ENCODE results near the gene ORAI2.

Gene ORAI2

DNA sequence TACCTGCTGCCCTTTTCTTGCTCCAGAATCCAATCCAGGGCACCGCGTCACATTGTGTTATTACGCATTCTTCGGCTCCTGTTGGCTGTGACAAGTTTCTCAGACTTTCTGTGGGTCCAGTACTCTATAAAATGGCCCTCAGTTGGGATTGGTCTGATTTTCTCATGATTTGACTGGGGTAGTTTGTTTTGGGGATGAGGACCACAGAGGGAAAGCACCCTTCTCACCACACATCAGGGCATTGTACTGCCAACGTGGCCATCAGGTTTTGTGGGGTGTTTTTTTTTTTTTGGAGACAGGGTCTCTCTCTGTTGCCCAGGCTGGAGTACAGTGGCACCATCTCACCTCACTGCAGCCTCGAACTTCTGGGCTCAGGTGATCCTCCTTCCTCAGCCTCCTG is 17.0 kb upstream of the ORAI2 start:
- DNase-seq, result no peak

DNA sequence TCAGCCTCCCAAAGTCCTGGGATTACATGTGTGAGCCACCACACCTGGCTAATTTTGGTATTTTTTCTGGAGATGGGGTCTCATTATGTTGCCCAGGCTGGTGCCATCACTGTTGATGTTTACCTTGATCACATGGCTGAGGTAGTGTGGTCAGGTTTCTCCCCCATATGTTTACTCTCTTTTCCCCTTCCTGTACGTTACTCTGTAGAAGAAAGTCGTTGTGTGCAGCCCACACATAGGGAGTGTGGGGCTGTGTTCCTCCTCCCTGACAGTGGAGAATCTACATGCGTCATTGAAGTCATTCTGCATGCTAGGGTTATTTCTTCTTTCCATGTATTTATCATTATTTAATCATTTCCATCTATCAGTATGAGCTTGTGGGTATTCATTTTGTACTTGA is 16.3 kb upstream of the ORAI2 start:
- DNase-seq, result no peak

DNA sequence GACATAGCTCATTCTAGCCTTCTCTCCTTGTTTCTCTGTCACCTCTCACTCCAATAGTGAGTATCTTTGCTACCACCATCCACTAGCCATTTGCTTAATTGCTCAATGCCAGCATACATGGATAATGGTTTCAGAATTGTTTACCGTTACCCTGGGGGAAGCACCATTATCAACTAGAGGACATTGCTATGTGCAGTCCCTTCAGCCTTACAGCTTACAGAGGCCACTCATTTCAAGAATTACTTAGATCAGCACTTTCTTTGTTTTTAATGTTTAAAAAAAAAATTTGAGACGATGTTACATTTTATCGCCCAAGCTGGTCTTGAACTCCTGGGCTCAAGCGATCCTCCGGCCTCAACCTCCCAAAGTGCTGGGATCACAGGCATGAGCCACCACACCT is 14.8 kb upstream of the ORAI2 start:
- no peak for DNase-seq

DNA sequence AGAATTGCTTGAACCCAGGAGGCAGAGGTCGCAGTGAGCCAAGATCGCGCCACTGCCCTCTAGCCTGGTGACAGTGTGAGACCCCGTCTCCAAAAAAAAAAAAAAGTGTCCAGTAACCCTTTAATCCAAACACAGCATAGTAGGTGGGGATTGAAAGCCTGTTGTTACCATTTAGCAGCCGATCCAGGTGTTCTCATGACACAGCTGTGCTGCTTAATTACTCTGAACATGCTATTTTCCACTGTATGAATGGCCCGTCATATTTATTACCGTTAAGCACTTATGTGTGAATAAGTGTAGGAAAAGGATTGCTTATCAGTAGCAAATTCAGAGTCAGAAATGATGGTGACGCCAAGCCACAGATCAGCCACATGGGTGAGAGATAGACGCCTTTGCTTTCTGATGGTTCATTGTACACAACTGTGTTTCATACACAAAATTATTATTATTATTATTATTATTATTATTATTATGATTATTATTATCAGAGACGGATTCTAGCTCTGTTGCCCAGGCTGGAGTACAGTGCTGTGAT is 11.6 kb upstream of the ORAI2 start:
- no peak for DNase-seq

DNA sequence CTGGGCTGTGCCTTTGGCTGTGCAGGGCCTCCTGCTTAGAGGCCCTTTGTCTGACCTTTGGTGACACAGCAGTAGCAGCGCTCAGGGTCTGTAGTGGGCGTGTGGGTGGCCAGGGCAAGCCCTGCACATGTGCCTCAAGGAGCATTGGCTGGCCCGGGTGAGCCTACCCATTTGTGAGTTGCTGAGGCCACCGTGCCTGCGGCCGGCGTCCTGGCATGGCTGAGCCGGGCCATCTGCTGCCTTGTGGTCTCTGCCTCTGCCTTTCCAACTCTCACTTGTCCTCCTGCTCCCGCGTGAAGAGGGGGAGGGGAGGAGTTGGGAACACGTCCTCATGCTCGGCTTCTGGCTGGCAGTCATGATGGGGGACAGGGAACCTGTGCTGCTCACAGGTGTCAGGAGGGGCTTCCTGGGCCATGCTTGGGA is 9.2 kb upstream of the ORAI2 start:
- no peak for DNase-seq

DNA sequence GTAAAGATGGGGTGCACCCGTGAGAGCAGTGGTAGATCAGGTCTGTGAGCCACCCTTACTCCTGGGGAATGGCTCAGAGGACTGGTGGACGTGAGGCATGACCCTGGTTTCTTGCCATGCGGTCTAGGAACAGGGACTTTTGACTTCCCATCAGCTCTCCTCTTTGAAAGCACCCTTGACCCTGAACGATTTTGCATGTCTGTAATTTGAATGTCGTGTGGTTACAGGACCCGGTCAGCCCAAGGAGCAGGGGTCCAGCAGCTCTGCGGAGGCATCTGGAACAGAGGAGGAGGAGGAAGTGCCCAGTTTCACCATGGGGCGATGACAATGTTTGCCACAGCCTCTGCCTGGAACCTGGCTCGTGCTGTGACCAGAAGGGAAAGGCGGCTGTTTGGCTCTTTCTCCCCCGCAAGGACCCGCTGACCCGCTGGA is 8.6 kb upstream of the ORAI2 start:
- DNase-seq, result no peak

DNA sequence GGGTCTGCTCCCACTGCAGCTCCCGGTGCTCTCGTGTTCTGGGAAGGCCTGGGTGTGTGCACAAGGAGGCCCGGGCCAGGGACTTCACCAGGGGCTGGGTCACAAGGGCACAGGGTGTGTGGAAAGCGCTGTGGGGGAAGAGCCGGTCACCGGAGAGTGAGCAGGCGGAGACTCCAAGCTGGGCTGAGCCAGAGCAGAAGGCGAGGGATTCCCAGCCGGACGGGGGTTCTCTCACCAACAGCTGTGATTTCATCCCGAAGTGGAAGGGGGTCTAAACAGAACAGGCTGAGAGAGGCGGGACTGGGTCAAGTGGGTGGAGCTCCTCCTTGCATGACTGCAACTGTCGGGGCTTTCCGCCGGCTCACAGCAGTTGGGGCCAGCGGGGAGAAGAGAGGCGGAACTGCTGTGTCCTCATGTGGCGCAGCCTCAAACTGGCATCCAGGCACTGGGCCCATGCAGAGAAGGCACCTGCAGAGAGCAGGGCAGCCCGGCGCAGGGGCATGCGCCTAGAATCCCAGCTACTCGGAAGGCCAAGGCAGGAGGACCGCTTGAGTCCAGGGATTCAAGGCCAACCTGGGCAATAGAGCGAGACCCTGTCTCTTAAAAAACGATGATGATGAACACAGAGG is 7.6 kb upstream of the ORAI2 start:
- DNase-seq, result no peak

DNA sequence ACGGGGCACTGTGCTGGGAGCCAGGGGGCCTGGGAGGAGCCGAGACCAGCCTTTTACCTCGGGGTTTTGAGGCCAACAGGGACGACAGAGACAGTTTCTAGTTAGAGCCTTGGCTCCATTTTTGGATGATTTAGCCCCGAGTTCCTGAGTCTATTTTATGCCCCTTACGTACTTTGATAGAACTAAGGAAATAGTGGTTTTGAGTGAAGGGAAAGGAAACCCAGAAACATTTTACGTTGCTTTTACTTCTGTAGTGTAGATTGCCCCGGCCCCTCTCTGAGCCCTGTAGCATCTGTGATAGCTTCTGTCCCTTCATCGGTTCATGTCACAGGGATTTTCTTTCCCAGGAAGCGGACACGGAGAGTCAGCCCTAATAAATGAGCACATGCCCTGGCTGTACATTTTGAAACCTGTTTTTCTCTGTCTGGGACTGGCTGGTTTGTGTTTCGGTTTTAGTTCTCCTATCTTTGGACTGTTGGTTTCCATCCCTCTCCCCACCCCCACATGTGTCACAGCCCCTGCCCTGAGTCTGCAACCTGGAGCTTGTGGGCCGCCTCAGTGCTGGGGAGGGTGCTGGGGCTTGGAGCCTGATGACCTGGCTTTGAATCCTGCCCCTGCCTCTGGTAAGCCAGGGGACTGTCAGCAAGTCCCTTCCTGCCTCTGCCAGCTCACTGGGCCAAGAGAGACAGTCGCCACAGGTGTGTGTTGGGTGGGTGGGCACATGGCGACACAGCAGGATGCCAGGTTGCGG is 6.9 kb upstream of the ORAI2 start:
- DNase-seq, result no peak

DNA sequence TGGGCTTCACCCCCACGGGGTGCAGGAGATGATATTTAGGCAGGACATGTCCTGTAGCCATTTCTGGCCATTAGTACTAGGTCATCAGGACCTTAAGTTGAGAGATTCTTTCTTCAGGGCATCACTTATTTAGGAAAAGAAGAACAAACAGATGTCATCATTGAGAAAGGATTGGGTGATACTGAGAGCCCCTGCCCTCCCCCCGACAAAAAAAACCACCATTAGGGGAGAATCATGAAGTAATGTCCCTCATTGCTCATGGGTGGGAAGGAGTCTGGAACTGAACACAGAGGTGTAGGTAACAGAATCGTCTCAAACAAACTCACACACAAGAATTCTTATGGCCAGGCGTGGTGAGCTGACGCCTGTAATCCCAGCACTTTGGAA is 6.4 kb upstream of the ORAI2 start:
- DNase-seq, result no peak

DNA sequence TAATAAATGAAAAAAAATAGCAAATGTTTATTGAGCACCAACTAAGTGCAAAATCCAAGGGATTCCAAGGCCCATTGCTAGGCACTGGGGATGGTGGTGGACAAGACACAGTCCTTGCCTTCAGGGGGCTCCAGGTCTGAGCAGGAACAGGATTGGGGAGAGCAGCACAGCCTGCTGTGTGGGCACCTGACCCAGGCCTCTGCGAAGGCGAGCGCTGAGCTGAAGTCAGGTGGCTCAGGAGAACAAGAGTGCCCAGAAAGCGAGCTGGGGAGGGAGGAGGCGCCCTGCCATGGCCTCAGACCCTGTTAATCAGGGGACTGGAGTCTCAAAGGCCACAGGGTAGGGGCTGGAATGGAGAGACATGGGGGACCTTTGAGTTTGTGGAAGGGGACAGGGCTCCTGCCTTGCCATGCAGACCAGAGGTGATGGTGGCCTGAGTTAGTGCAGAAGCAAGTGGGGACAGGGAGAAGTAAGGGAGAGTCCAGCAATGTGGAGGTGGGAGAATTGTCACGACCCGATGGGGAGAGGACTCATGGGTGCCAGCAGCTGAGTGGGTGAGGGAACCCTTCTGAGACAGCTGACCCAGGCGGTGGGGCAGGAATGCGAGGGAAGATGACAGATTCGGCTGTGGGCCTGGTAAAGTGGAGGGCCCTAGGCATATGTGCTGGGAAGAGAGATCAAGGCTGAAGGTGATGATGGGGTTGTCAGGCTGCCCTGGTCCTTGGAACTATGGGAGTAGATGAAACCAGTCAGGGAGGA is 4.1 kb upstream of the ORAI2 start:
- no peak for DNase-seq

DNA sequence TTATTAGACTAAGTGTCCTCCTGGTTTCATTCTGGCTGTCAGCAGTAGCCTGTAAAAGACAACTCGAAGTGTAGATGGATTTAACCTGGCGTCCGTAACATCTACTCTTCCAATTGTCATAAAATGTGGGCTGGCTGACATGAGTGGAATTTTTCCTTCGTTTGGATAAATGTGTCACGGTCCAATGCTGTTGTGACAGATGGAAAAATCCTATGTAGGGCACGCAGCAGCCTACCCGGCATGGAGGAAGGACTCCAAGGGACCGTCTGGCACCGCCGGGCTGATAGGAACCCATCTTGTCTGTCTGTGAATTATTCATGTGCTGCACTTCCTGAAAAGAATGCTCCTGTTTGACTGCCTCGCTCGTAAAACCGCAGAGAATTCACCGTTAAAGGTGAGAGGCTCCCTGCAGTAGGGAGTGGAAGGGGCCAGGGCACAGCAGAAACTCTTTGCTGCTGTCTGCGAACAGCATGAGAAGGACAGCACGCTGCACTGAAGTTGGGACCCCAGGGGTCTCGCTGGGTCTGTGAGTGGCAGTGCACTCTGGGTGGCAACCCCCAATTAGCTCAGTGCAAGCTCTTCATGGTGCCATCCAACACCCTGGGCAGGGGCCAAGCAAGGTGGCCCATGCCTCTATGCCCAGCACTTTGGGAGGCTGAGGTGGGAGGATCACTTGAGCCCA is 1.6 kb upstream of the ORAI2 start:
- DNase-seq, result no peak

DNA sequence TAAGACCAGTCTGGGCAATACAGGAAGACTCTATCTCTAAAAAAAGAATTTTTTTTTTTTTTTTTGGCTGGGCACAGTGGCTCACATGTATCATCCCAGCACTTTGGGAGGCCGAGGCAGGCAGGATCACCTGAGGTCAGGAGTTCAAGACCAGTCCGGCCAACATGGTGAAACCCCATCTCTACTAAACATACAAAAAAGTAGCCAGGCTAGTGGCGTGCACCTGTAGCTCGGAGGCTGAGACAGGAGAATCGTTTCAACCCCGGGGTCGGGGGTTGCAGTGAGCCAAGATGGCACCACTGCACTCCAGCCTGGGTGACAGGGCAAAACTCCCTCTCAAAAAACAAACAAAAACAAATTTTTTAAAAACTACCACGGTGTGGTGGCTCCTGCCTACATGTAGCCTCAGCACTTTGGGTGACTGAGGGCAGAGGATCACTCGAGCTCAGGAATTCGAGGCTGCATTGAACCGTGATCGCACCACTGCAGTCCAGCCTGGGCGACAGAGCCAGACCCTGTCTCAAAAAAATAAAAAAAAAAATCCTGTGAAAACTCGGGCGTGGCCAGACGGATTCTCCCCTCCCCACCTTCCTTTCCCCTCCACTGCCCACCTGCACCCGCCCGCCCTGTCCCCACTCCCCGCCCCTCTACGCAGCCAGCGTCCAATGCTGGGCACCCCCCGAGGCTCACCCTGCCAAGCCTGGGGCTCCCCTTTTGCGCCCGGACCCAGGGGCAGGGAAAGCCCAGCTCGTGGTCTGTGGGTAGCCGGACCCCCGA is 745 bp upstream of the ORAI2 start:
- no peak for DNase-seq

DNA sequence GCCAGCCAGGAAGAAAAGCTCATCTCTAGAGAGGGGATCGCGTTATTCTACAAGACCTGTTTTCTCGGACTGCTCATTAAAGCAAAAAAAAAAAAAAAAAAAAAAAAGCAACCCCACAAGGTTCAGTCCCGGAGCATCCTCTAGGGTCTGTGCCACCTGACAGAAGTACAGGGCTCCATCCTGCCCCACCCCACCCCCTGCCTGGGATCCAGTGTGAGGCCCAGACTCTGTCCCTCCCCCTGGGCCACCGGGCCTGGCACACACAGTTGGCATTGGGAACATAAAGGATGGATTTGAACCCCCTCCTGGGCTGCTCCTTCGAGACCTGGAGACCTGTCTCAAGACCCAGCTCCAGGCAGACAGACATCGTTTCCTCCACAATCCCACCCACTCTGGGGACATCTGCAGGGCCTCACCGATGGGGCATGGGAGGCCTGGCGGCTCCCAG is 688 bp downstream of the ORAI2 start:
- DNase-seq, result no peak

DNA sequence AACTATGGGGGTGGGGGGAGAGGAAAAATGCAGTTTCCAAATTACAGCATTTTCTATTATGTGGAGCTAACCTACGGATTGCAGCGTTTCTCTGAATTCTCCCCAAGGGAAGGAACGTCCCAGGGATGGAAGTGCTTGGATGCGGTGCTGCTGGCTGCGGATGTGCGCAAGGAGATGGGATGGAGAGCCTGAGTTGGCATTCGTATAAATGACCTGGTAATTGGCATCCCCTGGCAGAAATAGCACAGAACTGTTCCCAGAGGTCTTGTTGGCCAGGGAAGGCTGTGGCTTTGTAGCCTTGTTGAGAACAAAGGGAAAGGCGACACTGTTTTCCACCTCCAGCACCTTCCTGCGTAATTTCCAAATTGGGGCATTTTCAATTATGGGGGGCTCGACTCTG is 2.7 kb downstream of the ORAI2 start:
- DNase-seq, result no peak

DNA sequence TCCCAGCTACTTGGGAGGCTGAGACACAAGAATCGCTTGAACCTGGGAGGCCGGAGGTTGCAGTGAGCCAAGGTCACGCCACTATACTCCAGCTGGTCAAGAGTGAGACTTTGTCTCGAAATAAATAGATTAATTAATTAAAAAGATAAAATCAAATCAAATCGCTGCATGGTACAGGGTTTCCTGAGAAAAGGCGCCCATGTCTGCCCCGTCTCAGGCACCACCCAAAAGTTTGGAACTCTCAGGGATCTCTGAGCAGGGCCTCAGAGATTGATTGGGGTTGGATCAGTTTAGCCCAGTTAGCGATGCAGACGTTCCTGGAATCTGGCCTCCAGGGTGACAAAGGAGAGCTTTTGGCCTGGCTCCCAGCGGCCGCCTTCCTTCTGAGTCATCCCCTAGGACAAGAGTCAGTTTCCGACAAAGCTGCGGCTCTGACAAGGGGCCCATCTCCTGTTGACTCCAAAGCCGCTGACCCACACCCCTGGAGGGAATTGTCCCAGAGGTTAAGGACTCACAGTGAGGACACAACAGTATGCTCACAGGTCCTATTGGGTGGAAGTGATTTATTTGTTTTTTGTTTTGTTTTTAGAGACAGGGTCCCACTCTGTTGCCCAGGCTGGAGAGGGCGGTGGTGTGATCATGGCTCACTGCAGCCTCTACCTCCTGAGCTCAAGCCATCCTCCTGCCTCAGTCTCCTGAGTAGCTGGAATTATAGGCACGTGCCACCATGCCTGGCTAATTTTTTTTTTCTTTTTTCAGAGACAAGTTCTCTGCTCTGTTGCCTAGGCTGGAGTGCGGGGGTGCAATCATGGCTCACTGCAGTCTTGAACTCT is 6.8 kb downstream of the ORAI2 start:
- DNase-seq, result no peak

DNA sequence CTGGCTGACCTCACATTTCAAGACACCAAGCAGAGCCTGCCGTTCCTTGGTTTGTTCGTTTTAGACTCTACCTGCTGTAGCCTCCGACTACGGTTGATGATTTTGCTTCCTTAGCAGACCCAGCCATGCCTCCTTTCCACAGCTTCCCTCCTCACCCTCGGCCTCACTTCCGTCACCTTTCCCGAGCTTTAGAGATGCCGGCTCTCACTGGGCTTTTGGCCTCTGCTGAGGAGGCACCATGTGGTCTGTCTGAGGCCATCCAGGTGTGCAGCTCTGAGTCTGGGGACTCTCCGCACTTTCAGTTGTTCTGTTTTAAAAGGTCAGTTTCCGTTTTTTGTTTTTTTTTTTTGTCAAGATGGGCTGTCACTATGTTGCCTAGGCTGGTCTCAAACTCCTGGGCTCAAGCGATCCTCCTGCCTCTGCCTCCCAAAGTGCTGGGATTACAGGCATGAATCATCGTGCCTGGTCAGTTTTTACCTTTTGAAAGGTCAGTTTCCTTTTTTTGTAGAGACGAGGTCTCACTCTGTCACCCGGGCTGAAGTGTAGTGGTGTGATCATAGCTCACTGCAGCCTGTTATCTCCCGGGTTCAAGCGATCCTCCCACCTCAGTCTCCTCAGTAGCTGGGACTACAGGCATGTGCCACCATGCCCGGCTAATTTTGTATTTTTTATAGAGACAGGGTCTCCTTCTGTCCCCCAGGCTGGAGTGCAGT is 11.7 kb downstream of the ORAI2 start:
- DNase-seq, result no peak

DNA sequence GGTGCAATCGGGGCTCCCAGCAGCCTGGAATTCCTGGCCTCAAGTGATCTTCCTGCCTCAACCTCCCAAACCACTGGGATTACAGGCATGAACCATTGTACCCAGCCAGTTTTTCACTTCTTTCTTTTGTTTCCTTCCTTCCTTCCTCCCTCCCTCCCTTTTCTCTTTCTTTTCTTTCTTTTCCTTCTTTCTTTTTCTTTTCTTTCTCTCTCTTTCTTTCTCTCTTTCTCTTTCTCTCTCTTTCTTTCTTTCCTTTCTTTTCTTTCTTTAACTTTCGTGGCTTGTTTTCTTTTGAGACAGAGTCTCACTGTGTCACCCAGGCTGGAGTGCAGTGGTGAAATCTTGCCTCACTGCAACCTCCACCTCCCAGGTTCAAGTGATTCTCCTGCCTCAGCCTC is 12.3 kb downstream of the ORAI2 start:
- DNase-seq, result no peak

DNA sequence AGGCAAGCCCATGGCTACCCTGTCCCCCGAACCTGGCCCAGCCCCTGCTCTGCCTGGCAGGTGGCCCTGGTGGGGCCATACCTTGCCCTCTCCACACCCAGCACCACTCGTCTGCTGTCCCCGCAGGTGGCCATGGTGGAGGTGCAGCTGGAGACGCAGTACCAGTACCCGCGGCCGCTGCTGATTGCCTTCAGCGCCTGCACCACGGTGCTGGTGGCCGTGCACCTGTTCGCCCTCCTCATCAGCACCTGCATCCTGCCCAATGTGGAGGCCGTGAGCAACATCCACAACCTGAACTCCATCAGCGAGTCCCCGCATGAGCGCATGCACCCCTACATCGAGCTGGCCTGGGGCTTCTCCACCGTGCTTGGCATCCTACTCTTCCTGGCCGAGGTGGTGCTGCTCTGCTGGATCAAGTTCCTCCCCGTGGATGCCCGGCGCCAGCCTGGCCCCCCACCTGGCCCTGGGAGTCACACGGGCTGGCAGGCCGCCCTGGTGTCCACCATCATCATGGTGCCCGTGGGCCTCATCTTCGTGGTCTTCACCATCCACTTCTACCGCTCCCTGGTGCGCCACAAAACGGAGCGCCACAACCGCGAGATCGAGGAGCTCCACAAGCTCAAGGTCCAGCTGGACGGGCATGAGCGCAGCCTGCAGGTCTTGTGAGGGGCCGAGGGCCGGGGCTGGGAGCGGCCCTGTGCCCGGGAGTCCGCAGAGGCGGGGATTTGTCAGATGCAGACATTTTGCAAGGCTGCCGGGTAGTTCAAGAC is 13.2 kb downstream of the ORAI2 start:
- DNase-seq, result no peak

DNA sequence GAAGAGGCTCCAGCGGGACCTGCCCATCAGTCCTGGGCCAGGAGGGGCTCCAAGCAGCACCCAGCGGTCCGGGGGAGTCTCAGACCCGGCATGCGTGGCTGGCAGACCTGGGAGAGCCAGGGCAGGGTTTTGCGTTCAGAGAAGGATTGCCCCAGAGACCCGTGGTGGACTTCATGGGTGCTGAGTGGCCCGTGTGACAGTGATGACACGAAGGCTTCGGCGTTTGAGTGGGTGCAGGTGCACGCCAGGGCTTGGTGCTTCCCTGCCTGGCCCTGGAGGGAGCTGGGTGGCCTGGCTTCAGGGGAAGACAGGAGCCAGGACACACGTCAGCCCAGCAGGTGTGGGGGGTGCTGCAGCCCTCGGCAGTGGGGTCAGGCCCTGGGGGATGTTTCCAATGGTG is 13.9 kb downstream of the ORAI2 start:
- DNase-seq, result no peak

DNA sequence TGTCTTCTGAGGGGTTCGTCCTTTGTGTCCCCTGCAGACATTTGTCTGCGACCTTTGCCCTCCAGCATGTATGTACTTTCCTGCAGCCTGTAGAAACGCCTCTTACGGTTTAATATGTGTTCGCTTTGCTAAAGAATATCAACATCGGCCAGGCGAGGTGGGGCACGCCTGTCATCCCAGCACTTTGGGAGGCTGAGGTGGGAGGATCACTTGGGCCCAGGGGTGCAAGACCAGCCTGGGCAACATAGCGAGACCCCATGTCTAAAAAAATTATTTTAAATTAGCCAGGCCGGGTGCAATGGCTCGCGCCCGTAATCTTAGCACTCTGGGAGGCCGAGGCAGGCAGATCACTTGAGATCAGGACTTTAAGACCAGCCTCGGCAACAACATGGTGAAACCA is 15.8 kb downstream of the ORAI2 start:
- no peak for DNase-seq

All from NCI-H1048 (cell line).